Thyroid gland (tissue), 4 donors: Measurements from ENCODE around the gene PTPN11. TPM values are rescaled to one million over a fixed set of nuclear protein-coding genes. Genes with fewer than 3 reads are reported as not detected.

Experiments
- DNase-seq, 2 donors: peaks; one replicate each; pipeline ENCODE4 v3.0.0-alpha.2; 2019
- H3K27ac ChIP-seq, 3 donors: fragments of 200-600 bp; sonication (generic); 1 replicate in 2 of 3; 2 replicates in 1 of 3; pipeline ENCODE4 v1.5.1; 2016 to 2019; ENCODE audit warnings: mild to moderate bottlenecking in 1 of 3, moderate library complexity in 1 of 3
- H3K27me3 ChIP-seq: fragments of 200-600 bp; sonication (generic); one replicate; pipeline ENCODE4 v1.5.1; 2019
- H3K36me3 ChIP-seq, 2 donors: fragments of 200-600 bp; sonication (generic); one replicate each; pipeline ENCODE4 v1.5.1; 2016 to 2019
- H3K4me1 ChIP-seq, 2 donors: fragments of 200-600 bp; sonication (generic); one replicate each; pipeline ENCODE4 v1.5.1; 2017 to 2019
- H3K4me3 ChIP-seq, 3 donors: fragments of 200-600 bp; sonication (generic); replicated peaks in 1 of 3; 1 replicate in 2 of 3; 2 replicates in 1 of 3; pipeline ENCODE4 v1.5.1; 2016; ENCODE audit warnings: mild to moderate bottlenecking in 1 of 3
- H3K9me3 ChIP-seq: fragments of 200-600 bp; sonication (generic); one replicate; pipeline ENCODE4 v1.5.1; 2017
- POLR2A ChIP-seq, 2 donors: fragments of 450-650 bp; IDR thresholded peaks; one replicate each; pipeline ENCODE4 v1.6.1; 2017; ENCODE audit warnings: antibody characterized with exemption in 2 of 2, mild to moderate bottlenecking in 2 of 2, moderate library complexity in 1 of 2
- WGBS, 2 donors: methylation state at CpG; one replicate each; pipeline ENCODE4 v1.1.5; 2017; 5-methylcytosine and 5-hydroxymethylcytosine counted together
- intact Hi-C: fragments of 100-400 bp; cut with DNase I; formaldehyde crosslinking; loops from one replicate; pipeline ENCODE4 v1.15.1; 2023
- total RNA-seq, 4 donors: library from RNA; depleted of rRNA; stranded (reverse); fragments of >200 nt; gene quantifications; one replicate each; pipeline ENCODE4 v1.2.3, GENCODE V29; 2016
- TF ChIP-seq, protein P1 (sequence below), 6 experiments: fragments of 200-600 bp in 3 of 6; fragments of 450-650 bp in 3 of 6; sonication (generic) in 3 of 6; IDR thresholded peaks; one replicate each; pipeline ENCODE4 v1.5.1; 2016 to 2019; ENCODE audit warnings: antibody characterized with exemption in 6 of 6, mild to moderate bottlenecking in 2 of 6, inconsistent platforms in 1 of 6, moderate library complexity in 1 of 6

Gene PTPN11
- total RNA-seq, 4 donors from 2014 or later: 75.8 to 99.6 (median 78.5) TPM

DNA sequence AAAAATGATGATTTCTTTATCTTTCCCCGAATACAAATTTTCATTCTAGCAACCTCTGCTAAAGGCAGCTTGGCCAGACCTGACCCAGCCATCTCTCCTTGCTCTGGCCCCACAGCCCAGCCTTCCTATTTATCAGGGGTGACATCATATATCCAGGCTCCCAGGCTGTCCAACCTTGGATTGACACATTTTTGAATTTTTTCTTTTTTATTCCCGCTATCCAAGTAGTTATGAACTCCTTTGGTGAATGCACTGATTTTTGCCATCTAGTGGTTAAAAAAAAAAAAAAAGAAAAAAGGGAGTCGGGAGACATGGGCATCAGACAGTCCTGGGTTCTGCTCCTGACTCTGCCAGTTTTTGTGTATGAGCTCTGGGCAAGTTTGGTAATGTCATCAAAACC, 120.5 kb downstream of the PTPN11 start:
- Histone ChIP-seq H3K4me1 (no peaks in the 10 kb centered on the region), H3K36me3 (no peaks in the 10 kb centered on the region), H3K9me3 (no peaks in the 10 kb centered on the region), H3K27ac (no peak overlapping the region), H3K27me3 (no peaks in the 10 kb centered on the region), H3K4me3 (no peak overlapping the region)
- TF ChIP-seq POLR2A (IDR thresholded peaks at IDR 0.05): no peak
- TF ChIP-seq, protein P1, sequence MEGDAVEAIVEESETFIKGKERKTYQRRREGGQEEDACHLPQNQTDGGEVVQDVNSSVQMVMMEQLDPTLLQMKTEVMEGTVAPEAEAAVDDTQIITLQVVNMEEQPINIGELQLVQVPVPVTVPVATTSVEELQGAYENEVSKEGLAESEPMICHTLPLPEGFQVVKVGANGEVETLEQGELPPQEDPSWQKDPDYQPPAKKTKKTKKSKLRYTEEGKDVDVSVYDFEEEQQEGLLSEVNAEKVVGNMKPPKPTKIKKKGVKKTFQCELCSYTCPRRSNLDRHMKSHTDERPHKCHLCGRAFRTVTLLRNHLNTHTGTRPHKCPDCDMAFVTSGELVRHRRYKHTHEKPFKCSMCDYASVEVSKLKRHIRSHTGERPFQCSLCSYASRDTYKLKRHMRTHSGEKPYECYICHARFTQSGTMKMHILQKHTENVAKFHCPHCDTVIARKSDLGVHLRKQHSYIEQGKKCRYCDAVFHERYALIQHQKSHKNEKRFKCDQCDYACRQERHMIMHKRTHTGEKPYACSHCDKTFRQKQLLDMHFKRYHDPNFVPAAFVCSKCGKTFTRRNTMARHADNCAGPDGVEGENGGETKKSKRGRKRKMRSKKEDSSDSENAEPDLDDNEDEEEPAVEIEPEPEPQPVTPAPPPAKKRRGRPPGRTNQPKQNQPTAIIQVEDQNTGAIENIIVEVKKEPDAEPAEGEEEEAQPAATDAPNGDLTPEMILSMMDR (IDR thresholded peaks at IDR 0.05): no peak
- intact Hi-C loops: no loop called here
- no peak for DNase-seq
- 68 to 82% methylated on average over 3 of the region's 3 CpGs for WGBS, 2 donors

DNA sequence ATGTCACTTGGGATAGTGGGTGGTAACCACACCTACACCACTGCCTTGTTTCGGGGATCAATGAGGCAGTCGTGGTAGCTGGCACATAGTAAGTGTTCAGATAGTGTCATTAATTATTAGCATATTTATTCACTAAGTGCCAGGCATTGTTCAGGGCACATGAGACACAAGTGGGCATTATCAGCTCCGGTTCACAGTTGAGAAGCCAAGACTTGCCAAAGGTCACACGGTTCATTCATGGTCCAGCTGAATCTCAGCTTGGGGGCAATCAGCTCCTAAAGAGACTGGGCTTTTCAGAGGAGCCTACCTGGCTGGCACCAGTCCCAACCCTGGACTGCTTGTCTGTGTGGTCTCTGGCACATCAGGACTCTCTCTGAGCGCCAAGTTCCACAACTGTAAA, 121.3 kb downstream of the PTPN11 start:
- no peak overlapping the region for H3K4me3 ChIP-seq
- H3K27ac ChIP-seq: no peak overlapping the region
- WGBS, 2 donors: 67 to 87% methylated on average over 3 to 4 of the region's 5 CpGs
- H3K4me1 ChIP-seq: no peaks in the 10 kb centered on the region
- no peak for TF ChIP-seq POLR2A (IDR thresholded peaks at IDR 0.05)
- TF ChIP-seq, protein P1 (IDR thresholded peaks at IDR 0.05): no peak
- no peaks in the 10 kb centered on the region for H3K36me3 ChIP-seq
- no peak for DNase-seq
- intact Hi-C loops: no loop called here
- no peaks in the 10 kb centered on the region for H3K27me3 ChIP-seq
- H3K9me3 ChIP-seq: no peaks in the 10 kb centered on the region

DNA sequence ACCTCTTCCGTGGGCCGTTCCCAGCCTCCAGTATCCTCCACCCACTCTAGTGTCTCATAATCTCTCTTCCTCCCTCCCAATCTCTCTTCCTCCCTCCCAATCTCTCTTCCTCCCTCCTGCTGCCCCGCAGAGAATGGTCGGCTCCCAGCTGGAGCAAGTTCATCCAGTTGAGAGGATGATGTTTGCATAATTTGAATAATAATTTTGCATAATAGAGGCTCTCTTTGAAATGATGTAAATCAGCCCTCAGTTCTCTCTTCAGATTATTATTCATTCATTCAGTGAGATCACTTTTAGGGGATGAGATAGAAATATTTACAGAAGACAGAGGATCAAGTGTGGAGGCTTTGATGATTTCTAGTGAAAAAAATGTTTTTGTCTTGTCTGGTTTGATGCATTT, 125.0 kb downstream of the PTPN11 start:
- H3K27ac ChIP-seq: no peak overlapping the region
- DNase-seq: no peak
- no peaks in the 10 kb centered on the region for H3K36me3 ChIP-seq
- no peak overlapping the region for H3K4me3 ChIP-seq
- TF ChIP-seq, protein P1 (IDR thresholded peaks at IDR 0.05): no peak
- TF ChIP-seq POLR2A (IDR thresholded peaks at IDR 0.05): no peak
- intact Hi-C loops: no loop called here
- H3K9me3 ChIP-seq: no peaks in the 10 kb centered on the region
- H3K27me3 ChIP-seq: no peaks in the 10 kb centered on the region
- no peaks in the 10 kb centered on the region for H3K4me1 ChIP-seq
- WGBS, 2 donors: 69 to 76% methylated on average over 4 of the region's 4 CpGs

DNA sequence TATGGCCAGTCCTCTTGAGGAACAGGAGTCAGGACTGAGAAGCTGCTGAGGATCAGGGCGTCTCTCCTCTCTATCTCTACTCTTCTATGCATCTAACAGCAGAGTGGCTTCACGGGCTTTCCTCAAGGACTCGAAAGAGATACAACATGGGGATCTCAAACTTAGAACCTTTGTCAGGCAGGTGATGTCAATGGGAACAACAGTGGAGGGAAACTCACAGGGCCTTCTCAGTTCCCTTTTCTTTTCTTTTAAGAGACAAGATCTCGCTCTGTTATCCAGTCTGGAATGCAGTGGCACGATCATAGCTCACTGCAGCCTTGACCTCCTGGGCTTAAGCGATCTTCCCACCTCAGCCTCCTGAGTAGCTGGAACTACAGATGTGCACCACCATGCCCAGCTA, 127.6 kb downstream of the PTPN11 start:
- no peak overlapping the region for H3K4me3 ChIP-seq
- TF ChIP-seq POLR2A (IDR thresholded peaks at IDR 0.05): no peak
- TF ChIP-seq, protein P1 (IDR thresholded peaks at IDR 0.05): no peak
- 94 to 96% methylated on average over 6 of the region's 6 CpGs for WGBS, 2 donors
- no peak overlapping the region for H3K27ac ChIP-seq
- H3K4me1 ChIP-seq: no peaks in the 10 kb centered on the region
- no peak for DNase-seq
- H3K27me3 ChIP-seq: no peaks in the 10 kb centered on the region
- no peaks in the 10 kb centered on the region for H3K36me3 ChIP-seq
- intact Hi-C loops: no loop called here
- H3K9me3 ChIP-seq: no peaks in the 10 kb centered on the region

DNA sequence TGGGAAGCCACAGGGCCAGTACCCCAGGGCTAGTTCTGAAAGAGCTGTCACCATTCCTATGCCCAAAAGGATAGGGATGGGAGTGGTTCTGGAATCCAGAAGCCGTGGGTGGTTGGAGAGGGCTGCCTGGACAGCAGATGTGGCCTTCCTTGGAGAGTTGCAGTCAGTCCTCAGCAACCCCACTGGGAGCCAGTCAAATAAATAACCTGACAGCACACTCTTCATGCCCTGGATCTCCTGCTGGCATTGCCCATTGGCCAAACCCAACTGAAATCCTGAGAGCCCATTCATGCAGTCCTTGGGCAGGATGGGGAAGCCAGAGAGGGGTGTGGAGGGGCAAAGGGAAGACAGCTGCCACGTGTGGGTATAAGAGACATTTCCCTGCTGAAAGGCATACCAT, 128.2 kb downstream of the PTPN11 start:
- no peaks in the 10 kb centered on the region for H3K4me1 ChIP-seq
- no peak overlapping the region for H3K27ac ChIP-seq
- 69 to 75% methylated on average over 2 of the region's 2 CpGs for WGBS, 2 donors
- no peak overlapping the region for H3K4me3 ChIP-seq
- H3K27me3 ChIP-seq: no peaks in the 10 kb centered on the region
- no peaks in the 10 kb centered on the region for H3K9me3 ChIP-seq
- intact Hi-C loops: no loop called here
- no peak for DNase-seq
- no peak for TF ChIP-seq POLR2A (IDR thresholded peaks at IDR 0.05)
- TF ChIP-seq, protein P1 (IDR thresholded peaks at IDR 0.05): no peak
- H3K36me3 ChIP-seq: no peaks in the 10 kb centered on the region
